Measurements from ENCODE around the gene GUK1. TPM values are rescaled to one million over a fixed set of nuclear protein-coding genes. Genes with fewer than 3 reads are reported as not detected.
"Not testable (repeated sequence)": the region's sequence is repeated elsewhere in the genome, so short reads cannot be mapped to it uniquely, and the experiment has no call there.

Gene GUK1
- total RNA-seq, 1 donor from 2014 or later: 87.7 TPM

GRCh38 chr1:228185641-228185965, 45.5 kb downstream of the GUK1 start:
- H3F3A ChIP-seq (ENCODE audit: low read depth): no peaks in the 10 kb centered on the region
- H4K20me1 ChIP-seq (ENCODE audit: low read depth): no peaks in the 10 kb centered on the region
- no peak overlapping the region for H3K27ac ChIP-seq
- no peaks in the 10 kb centered on the region for H3K4me1 ChIP-seq
- H3K4me3 Mint-ChIP-seq: no peak overlapping the region
- peaks cover 9% of the 10 kb centered on the region for H3K9me3 Mint-ChIP-seq
- no peaks in the 10 kb centered on the region for H3K9me3 ChIP-seq (ENCODE audit: low read depth)
- peaks cover 10% of the 10 kb centered on the region for H3K36me3 Mint-ChIP-seq
- H3K27ac Mint-ChIP-seq: peak overlapping the region; percentile 30
- H2AFZ ChIP-seq (replicated peaks): no peak overlapping the region
- H3K27me3 ChIP-seq: no peaks in the 10 kb centered on the region
- no peak for DNase-seq (ENCODE audit: low spot score)
- no peaks in the 10 kb centered on the region for H3K36me3 ChIP-seq
- no peak overlapping the region for H3K4me2 ChIP-seq
- no peak overlapping the region for H3K4me3 ChIP-seq
- no peaks in the 10 kb centered on the region for H3K79me2 ChIP-seq (ENCODE audit: low read depth)
- H3K4me1 Mint-ChIP-seq: peaks cover 14% of the 10 kb centered on the region
- no peak overlapping the region for H3K9ac ChIP-seq
- TF ChIP-seq CTCF (IDR thresholded peaks at IDR 0.05) (no peak), EZH2 (IDR thresholded peaks at IDR 0.05) (no peak), EZH2phosphoT487 (IDR thresholded peaks at IDR 0.05) (no peak)
- peaks cover 4% of the 10 kb centered on the region for H3K27me3 Mint-ChIP-seq (ENCODE audit: insufficient read depth, low read depth)

- not testable (repeated sequence) for H3K4me3 Mint-ChIP-seq; H4K20me1 ChIP-seq (ENCODE audit: low read depth); H3K79me2 ChIP-seq (ENCODE audit: low read depth); H3K4me2 ChIP-seq; H3K27me3 ChIP-seq; H3K9me3 Mint-ChIP-seq; H3K27ac Mint-ChIP-seq; H3K9ac ChIP-seq; H3K4me1 ChIP-seq; H3K27ac ChIP-seq; H3K9me3 ChIP-seq (ENCODE audit: low read depth); H3K27me3 Mint-ChIP-seq (ENCODE audit: insufficient read depth, low read depth); H3F3A ChIP-seq (ENCODE audit: low read depth); H2AFZ ChIP-seq (replicated peaks); H3K36me3 ChIP-seq; H3K4me3 ChIP-seq; DNase-seq (ENCODE audit: low spot score)
- Mint-ChIP-seq H3K4me1 (peaks cover 12% of the 10 kb centered on the region), H3K36me3 (peaks cover 14% of the 10 kb centered on the region)
Observed at GRCh38 chr1:228188249-228188648, 48.2 kb downstream of the GUK1 start.

GRCh38 chr1:228190182-228190581, 50.1 kb downstream of the GUK1 start:
- Histone ChIP-seq H4K20me1 (ENCODE audit: low read depth) (no peaks in the 10 kb centered on the region), H3K4me2 (no peak overlapping the region), H3K36me3 (no peaks in the 10 kb centered on the region), H3K9me3 (ENCODE audit: low read depth) (no peaks in the 10 kb centered on the region), H3K4me1 (no peaks in the 10 kb centered on the region), H3K79me2 (ENCODE audit: low read depth) (no peaks in the 10 kb centered on the region), H2AFZ (replicated peaks) (no peak overlapping the region), H3K27me3 (no peaks in the 10 kb centered on the region), H3F3A (ENCODE audit: low read depth) (no peaks in the 10 kb centered on the region), H3K27ac (no peak overlapping the region), H3K9ac (no peak overlapping the region), H3K4me3 (no peak overlapping the region)
- Mint-ChIP-seq H3K27ac (no peak overlapping the region), H3K4me1 (peaks cover 9% of the 10 kb centered on the region), H3K36me3 (peaks cover 14% of the 10 kb centered on the region), H3K4me3 (no peak overlapping the region), H3K9me3 (peaks cover 9% of the 10 kb centered on the region), H3K27me3 (ENCODE audit: insufficient read depth, low read depth) (peaks cover 2% of the 10 kb centered on the region)
- no peak for DNase-seq (ENCODE audit: low spot score)
- TF ChIP-seq CTCF (IDR thresholded peaks at IDR 0.05) (no peak), EZH2 (IDR thresholded peaks at IDR 0.05) (no peak), EZH2phosphoT487 (IDR thresholded peaks at IDR 0.05) (no peak)

GRCh38 chr1:228190778-228191177, 50.7 kb downstream of the GUK1 start:
- no peak for DNase-seq (ENCODE audit: low spot score)
- Histone ChIP-seq H3K27me3 (no peaks in the 10 kb centered on the region), H3K9ac (no peak overlapping the region), H3K4me3 (no peak overlapping the region), H3K79me2 (ENCODE audit: low read depth) (no peaks in the 10 kb centered on the region), H3K4me1 (no peaks in the 10 kb centered on the region), H3K27ac (no peak overlapping the region), H3F3A (ENCODE audit: low read depth) (no peaks in the 10 kb centered on the region), H4K20me1 (ENCODE audit: low read depth) (no peaks in the 10 kb centered on the region), H3K9me3 (ENCODE audit: low read depth) (no peaks in the 10 kb centered on the region), H3K36me3 (no peaks in the 10 kb centered on the region), H2AFZ (replicated peaks) (no peak overlapping the region), H3K4me2 (no peak overlapping the region)
- peaks cover 13% of the 10 kb centered on the region for H3K4me1 Mint-ChIP-seq
- H3K27ac Mint-ChIP-seq: no peak overlapping the region
- peaks cover 19% of the 10 kb centered on the region for H3K36me3 Mint-ChIP-seq
- peaks cover 2% of the 10 kb centered on the region for H3K27me3 Mint-ChIP-seq (ENCODE audit: insufficient read depth, low read depth)
- peaks cover 9% of the 10 kb centered on the region for H3K9me3 Mint-ChIP-seq
- no peak for TF ChIP-seq EZH2phosphoT487 (IDR thresholded peaks at IDR 0.05)
- TF ChIP-seq EZH2 (IDR thresholded peaks at IDR 0.05): no peak
- no peak for TF ChIP-seq CTCF (IDR thresholded peaks at IDR 0.05)
- no peak overlapping the region for H3K4me3 Mint-ChIP-seq
